Activated CD4-positive, alpha-beta T cell treated with anti-CD3 and anti-CD28 coated beads for 48 hours (primary cell): ENCODE data around the gene SMIM5.

ENCODE experiments used
- DNase-seq: peaks from one replicate; pipeline ENCODE4 v3.0.0-alpha.2; 2020

The SMIM5 gene

GRCh38 chr17:75604034-75604695 lies 29.1 kb upstream of the SMIM5 start:
- DNase-seq = no peak

DNA sequence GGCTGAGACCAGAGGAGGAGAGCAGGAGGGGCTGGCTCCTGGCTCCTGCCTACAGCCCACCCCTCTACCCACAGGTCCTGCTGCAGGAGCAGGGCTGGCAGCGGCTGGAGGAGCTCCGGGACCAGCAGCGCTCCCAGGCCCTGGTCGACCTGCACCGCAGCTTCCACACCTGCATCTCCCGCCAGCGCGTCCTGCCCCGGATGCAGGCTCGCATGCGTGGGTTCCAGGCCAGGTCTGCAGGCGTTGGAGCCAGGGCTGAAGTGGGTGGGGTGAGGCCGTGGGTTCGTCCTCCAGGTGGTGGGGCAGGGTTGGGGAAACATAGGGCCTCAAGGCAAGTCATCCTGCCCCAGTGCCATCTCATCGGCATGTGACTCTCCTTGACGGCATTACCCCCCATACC lies 27.4 kb upstream of the SMIM5 start:
- no peak for DNase-seq

DNA sequence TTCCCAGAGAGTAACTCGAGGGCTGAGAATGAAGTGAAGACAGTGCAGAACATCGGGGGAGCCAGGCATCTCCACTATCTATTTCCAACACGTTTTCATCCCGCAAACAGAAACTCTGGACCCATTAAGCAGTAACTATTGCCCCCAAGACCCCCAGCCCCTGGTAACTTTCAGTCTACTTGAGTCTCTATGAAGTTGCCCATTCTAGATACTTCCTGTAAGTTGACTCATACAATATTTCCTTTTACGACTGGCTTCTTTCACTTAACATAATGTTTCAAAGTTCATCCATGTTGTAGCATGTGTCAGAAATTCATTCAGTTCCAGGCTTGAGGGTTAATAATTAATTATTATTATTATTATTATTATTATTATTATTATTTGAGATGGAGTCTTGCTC lies 26.1 kb upstream of the SMIM5 start:
- DNase-seq = no peak

- no peak for DNase-seq
Measured at GRCh38 chr17:75610103-75610984, 22.9 kb upstream of the SMIM5 start.

- DNase-seq = no peak
Measured at GRCh38 chr17:75611851-75612429, 21.3 kb upstream of the SMIM5 start.

- DNase-seq = no peak
Measured at GRCh38 chr17:75612906-75613626, 20.2 kb upstream of the SMIM5 start.

DNA sequence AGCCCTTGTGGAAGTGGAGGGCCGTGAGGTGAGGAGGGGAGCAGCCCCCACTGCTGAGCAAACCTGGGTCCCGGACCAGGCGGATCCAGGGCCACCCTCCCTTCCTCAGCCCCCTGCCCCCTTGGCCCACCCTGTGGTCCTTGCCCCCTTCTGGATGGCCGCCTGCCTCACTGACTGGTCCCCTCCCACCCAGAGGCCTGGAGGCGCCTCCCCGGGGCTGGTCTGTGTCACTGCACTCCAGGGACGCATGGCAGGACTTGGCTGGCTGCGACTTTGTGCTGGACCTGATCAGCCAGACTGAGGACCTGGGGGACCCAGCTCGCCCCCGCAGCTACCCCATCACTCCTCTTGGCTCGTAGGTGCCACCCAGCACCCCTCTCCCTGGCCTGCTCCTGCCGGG lies 19.2 kb upstream of the SMIM5 start:
- no peak for DNase-seq

GRCh38 chr17:75614556-75615270 lies 18.5 kb upstream of the SMIM5 start:
- DNase-seq = no peak

GRCh38 chr17:75615301-75615700 lies 17.9 kb upstream of the SMIM5 start:
- no peak for DNase-seq

GRCh38 chr17:75616521-75617122 lies 16.6 kb upstream of the SMIM5 start:
- no peak for DNase-seq

- no peak for DNase-seq
Measured at GRCh38 chr17:75617218-75617617, 16.0 kb upstream of the SMIM5 start.

- no peak for DNase-seq
Measured at GRCh38 chr17:75617675-75618074, 15.6 kb upstream of the SMIM5 start.

DNA sequence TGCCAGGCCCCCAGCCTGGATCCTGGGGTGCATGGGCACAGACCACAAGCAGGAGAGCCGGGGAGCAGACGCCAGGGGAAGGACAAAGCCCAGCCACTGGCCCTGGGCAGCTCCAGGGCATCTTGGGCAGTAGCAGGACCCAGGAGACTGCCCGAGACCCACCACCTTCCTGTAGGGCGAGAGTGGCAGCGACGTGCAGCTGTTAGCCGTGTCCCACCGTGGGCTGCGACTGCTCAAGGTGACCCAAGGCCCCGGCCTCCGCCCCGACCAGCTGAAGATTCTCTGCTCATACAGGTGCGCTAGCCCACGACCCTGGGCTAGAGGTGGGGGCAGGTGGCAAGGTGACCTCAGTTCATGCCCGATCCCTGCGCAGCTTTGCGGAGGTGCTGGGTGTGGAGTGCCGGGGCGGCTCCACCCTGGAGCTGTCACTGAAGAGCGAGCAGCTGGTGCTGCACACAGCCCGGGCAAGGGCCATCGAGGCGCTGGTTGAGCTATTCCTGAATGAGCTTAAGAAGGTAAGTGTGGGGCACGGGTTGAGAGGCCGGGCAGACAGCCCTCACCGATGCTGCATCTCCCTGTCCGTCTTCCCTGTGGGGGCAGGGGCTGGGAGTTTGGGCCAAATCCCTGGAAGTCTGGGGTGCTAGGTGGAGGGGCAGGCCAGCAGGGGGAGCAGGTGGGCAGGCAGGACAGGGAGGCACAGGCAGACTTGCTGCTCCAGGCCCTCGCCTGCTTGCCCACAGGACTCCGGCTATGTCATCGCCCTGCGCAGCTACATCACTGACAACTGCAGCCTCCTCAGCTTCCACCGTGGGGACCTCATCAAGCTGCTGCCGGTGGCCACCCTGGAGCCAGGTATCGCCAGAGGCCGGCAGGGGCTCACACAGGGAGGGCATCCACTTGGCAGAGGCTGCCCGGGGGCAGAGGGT lies 13.5 kb upstream of the SMIM5 start:
- peak; percentile 47 for DNase-seq

- DNase-seq = no peak
Measured at GRCh38 chr17:75621489-75621888, 11.7 kb upstream of the SMIM5 start.

DNA sequence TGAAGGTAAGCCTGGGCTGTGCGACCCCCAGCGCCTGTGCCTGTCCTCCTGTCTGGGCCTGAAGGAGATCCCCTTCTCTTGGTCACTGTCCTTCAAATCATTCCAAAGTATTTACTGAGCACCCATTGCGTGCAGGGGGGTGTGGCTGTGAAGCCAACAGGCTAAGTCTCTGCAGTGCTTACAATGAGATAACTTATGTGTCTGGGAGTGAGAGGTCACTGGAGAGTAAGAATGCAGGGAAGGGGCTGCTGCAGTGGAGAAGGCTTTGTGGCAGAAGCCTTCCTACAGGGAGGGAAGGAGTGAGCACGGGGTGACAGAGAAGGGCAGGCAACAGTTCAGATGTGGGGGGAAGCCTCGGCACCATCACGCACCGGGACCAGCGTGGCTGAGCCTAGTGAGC lies 11.2 kb upstream of the SMIM5 start:
- DNase-seq = no peak

GRCh38 chr17:75622771-75623273 lies 10.4 kb upstream of the SMIM5 start:
- DNase-seq = no peak

GRCh38 chr17:75623386-75623785 lies 9.8 kb upstream of the SMIM5 start:
- DNase-seq = no peak

GRCh38 chr17:75624021-75624420 lies 9.2 kb upstream of the SMIM5 start:
- no peak for DNase-seq

DNA sequence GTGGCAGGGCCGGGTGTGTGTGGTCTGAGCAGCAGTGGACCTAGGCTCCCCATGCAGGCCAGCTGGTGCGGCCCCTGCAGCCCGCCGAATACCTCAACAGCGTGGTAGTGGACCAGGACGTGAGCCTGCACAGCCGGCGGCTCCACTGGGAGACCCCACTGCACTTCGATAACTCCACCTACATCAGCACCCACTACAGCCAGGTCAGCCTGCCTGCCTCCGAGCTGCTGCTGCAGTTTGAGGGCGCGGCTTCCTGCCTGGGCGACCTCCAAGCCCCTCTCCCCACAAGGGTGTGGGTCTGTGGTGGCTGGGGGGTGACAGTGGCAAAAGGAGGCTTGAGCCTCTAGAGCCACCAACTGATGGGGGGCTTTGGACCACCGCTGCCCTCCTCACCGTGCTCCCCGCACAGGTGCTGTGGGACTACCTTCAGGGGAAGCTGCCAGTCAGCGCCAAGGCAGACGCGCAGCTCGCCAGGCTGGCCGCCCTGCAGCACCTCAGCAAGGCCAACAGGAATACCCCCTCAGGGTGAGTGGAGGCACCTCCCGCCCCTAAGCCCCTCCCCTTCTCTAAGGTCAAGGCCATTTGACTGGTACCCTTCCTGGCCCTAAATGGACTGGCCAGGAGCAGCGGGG lies 8.4 kb upstream of the SMIM5 start:
- no peak for DNase-seq

GRCh38 chr17:75625813-75626486 lies 7.3 kb upstream of the SMIM5 start:
- peak; percentile 39 for DNase-seq
